Limb (tissue), 2 donors: Measurements from ENCODE around the gene ZNF701.
"Not testable (repeated sequence)": the region's sequence is repeated elsewhere in the genome, so short reads cannot be mapped to it uniquely, and the experiment has no call there.

Source experiments
- DNase-seq, 2 donors: peaks; one replicate each; pipeline ENCODE4 v3.0.0-alpha.2; 2016; ENCODE audit errors: extremely low spot score in 2 of 2

Gene ZNF701

GRCh38 chr19:52570000-52570861 is at the start of gene ZNF701:
TSS of gene ZNF701 (plus strand) at chr19:52570287. CDS start at chr19:52574148, 3,861 bp downstream.
- DNase-seq: peak; percentile 87 to 98

GRCh38 chr19:52522551-52522950 is 47.5 kb upstream of the ZNF701 start:
- DNase-seq: no peak

GRCh38 chr19:52524086-52524485 is 46.0 kb upstream of the ZNF701 start:
- no peak for DNase-seq

- DNase-seq: peak; percentile 93 to 98
Observed at GRCh38 chr19:52527134-52527955, 42.7 kb upstream of the ZNF701 start, which contains the start of gene ZNF808. TSS of gene ZNF808 (plus strand) at chr19:52527668. CDS start at chr19:52543285, 15,617 bp downstream.

GRCh38 chr19:52527956-52528351 is 42.1 kb upstream of the ZNF701 start:
- DNase-seq: no peak

GRCh38 chr19:52532480-52532879 is 37.6 kb upstream of the ZNF701 start:
- DNase-seq: no peak

GRCh38 chr19:52533901-52534300 is 36.2 kb upstream of the ZNF701 start:
- DNase-seq: no peak

GRCh38 chr19:52535385-52535770 is 34.7 kb upstream of the ZNF701 start:
- not testable (repeated sequence) for DNase-seq

- DNase-seq: peak; percentile 77 to 88
Observed at GRCh38 chr19:52535771-52536447, 34.2 kb upstream of the ZNF701 start.

GRCh38 chr19:52536448-52536800 is 33.7 kb upstream of the ZNF701 start:
- no peak for DNase-seq

GRCh38 chr19:52538815-52539214 is 31.3 kb upstream of the ZNF701 start:
- DNase-seq: not testable (repeated sequence)

GRCh38 chr19:52541176-52541575 is 28.9 kb upstream of the ZNF701 start:
- DNase-seq: not testable (repeated sequence)

GRCh38 chr19:52541608-52542007 is 28.5 kb upstream of the ZNF701 start:
- no peak for DNase-seq

GRCh38 chr19:52542541-52542940 is 27.5 kb upstream of the ZNF701 start:
- not testable (repeated sequence) for DNase-seq

- no peak for DNase-seq
Observed at GRCh38 chr19:52542984-52543664, 27.0 kb upstream of the ZNF701 start.

GRCh38 chr19:52554216-52554971 is 15.7 kb upstream of the ZNF701 start:
- DNase-seq: no peak

- DNase-seq: no peak
Observed at GRCh38 chr19:52557231-52557995, 12.7 kb upstream of the ZNF701 start.

GRCh38 chr19:52558732-52559445 is 11.2 kb upstream of the ZNF701 start:
- DNase-seq: not testable (repeated sequence)

- DNase-seq: not testable (repeated sequence)
Observed at GRCh38 chr19:52561611-52562010, 8.5 kb upstream of the ZNF701 start.
